Loucy (cell line): Measurements from ENCODE around the gene CENPQ.
A peak's percentile ranks its signal among the peaks of the same experiment; 100 is the strongest.
"Not testable (repeated sequence)": the region's sequence is repeated elsewhere in the genome, so short reads cannot be mapped to it uniquely, and the experiment has no call there.

Experiments used
- H2AFZ ChIP-seq: fragments of 200-600 bp; sonication (generic); 2 replicates; pipeline ENCODE4 v1.6.0; 2016; ENCODE audit warnings: antibody characterized with exemption, mild to moderate bottlenecking, low read length, moderate library complexity
- H3F3A ChIP-seq: fragments of 200-600 bp; 2 replicates; pipeline ENCODE4 v1.6.0; 2016; ENCODE audit warnings: antibody characterized with exemption, low read depth, mild to moderate bottlenecking
- H3K27me3 ChIP-seq: fragments of 200-600 bp; sonication (generic); 2 replicates; pipeline ENCODE4 v1.6.1; 2014; ENCODE audit warnings: low read length, mild to moderate bottlenecking; ENCODE audit not compliant: insufficient read depth, poor library complexity, severe bottlenecking
- H3K36me3 ChIP-seq: fragments of 200-600 bp; sonication (generic); 2 replicates; pipeline ENCODE4 v1.6.1; 2016; ENCODE audit warnings: low read length; ENCODE audit not compliant: insufficient read depth
- H3K4me1 ChIP-seq: fragments of 200-600 bp; sonication (generic); 2 replicates; pipeline ENCODE4 v1.5.1; 2014; ENCODE audit warnings: low read length, mild to moderate bottlenecking; ENCODE audit not compliant: insufficient read depth, poor library complexity, severe bottlenecking
- H3K4me2 ChIP-seq: fragments of 200-600 bp; sonication (generic); 2 replicates; pipeline ENCODE4 v1.6.0; 2014; ENCODE audit warnings: antibody characterized with exemption, low read length, low read depth, mild to moderate bottlenecking; ENCODE audit not compliant: poor library complexity, severe bottlenecking
- H3K4me3 ChIP-seq: fragments of 200-600 bp; sonication (generic); 2 replicates; pipeline ENCODE4 v1.5.1; 2014; ENCODE audit warnings: low read length, mild to moderate bottlenecking, mixed read lengths; ENCODE audit not compliant: poor library complexity, severe bottlenecking
- H3K79me2 ChIP-seq: fragments of 200-600 bp; sonication (generic); 2 replicates; pipeline ENCODE4 v1.6.1; 2014; ENCODE audit warnings: low read length; ENCODE audit not compliant: insufficient read depth
- H3K9ac ChIP-seq: fragments of 200-600 bp; sonication (generic); 2 replicates; pipeline ENCODE4 v1.6.0; 2014; ENCODE audit warnings: mild to moderate bottlenecking, low read depth, low read length, moderate library complexity; ENCODE audit not compliant: poor library complexity, severe bottlenecking
- H3K9me2 ChIP-seq: fragments of 200-600 bp; sonication (generic); replicated peaks from 2 replicates; pipeline ENCODE4 v1.6.1; 2016; ENCODE audit warnings: low read depth, low read length, mixed read lengths
- H3K9me3 ChIP-seq: fragments of 200-600 bp; sonication (generic); 2 replicates; pipeline ENCODE4 v1.6.1; 2014; ENCODE audit warnings: mild to moderate bottlenecking, antibody characterized with exemption, low read length, low read depth; ENCODE audit not compliant: insufficient read depth
- H4K20me1 ChIP-seq: fragments of 200-600 bp; sonication (generic); 2 replicates; pipeline ENCODE4 v1.6.0; 2014; ENCODE audit warnings: antibody characterized with exemption, low read length, mild to moderate bottlenecking; ENCODE audit not compliant: insufficient read depth, poor library complexity, severe bottlenecking
- EZH2phosphoT487 ChIP-seq: fragments of 200-600 bp; IDR thresholded peaks from 2 replicates; pipeline ENCODE4 v1.6.1; 2018; ENCODE audit warnings: antibody characterized with exemption, mild to moderate bottlenecking, moderate library complexity, borderline replicate concordance
- TF ChIP-seq, protein P1 (sequence below): fragments of 200-600 bp; sonication (generic); conservative IDR thresholded peaks from 2 replicates; pipeline ENCODE4 v1.5.1; 2014; ENCODE audit warnings: mild to moderate bottlenecking, antibody characterized with exemption, low read length

CENPQ gene

DNA sequence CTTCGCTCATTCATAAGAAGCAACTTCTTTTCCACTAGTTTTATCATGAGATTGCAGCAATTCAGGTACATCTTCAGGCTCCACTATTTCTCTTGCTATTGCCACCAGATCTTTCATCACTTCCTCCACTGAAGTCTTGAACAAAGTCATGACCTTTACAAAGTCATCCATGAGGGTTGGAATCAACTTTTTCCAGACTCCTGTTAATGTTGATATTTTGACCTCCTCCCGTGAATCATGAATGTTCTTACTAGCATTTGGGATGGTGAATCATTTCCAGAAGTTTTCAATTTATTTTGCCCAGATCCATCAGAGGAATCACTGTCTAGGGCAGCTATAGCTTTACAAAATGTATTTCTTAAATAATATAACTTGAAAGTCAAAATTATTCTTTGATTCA lies 1.5 kb downstream of the CENPQ start:
- H3K4me2 ChIP-seq, result peak overlapping the region; percentile 91
- no peak overlapping the region for H2AFZ ChIP-seq
- no peaks in the 10 kb centered on the region for H3K9me3 ChIP-seq
- peak overlapping the region; percentile 91 for H3K9ac ChIP-seq
- H3K9me2 ChIP-seq, result no peaks in the 10 kb centered on the region
- no peaks in the 10 kb centered on the region for H3K27me3 ChIP-seq
- peaks cover 84% of the 10 kb centered on the region for H3K79me2 ChIP-seq
- peak overlapping the region; percentile 90 for H3K4me3 ChIP-seq
- peaks cover 19% of the 10 kb centered on the region for H4K20me1 ChIP-seq
- H3K4me1 ChIP-seq, result peaks cover 55% of the 10 kb centered on the region
- TF ChIP-seq, protein P1, sequence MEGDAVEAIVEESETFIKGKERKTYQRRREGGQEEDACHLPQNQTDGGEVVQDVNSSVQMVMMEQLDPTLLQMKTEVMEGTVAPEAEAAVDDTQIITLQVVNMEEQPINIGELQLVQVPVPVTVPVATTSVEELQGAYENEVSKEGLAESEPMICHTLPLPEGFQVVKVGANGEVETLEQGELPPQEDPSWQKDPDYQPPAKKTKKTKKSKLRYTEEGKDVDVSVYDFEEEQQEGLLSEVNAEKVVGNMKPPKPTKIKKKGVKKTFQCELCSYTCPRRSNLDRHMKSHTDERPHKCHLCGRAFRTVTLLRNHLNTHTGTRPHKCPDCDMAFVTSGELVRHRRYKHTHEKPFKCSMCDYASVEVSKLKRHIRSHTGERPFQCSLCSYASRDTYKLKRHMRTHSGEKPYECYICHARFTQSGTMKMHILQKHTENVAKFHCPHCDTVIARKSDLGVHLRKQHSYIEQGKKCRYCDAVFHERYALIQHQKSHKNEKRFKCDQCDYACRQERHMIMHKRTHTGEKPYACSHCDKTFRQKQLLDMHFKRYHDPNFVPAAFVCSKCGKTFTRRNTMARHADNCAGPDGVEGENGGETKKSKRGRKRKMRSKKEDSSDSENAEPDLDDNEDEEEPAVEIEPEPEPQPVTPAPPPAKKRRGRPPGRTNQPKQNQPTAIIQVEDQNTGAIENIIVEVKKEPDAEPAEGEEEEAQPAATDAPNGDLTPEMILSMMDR, result no peak
- no peak for TF ChIP-seq EZH2phosphoT487
- no peaks in the 10 kb centered on the region for H3K36me3 ChIP-seq
- no peaks in the 10 kb centered on the region for H3F3A ChIP-seq

DNA sequence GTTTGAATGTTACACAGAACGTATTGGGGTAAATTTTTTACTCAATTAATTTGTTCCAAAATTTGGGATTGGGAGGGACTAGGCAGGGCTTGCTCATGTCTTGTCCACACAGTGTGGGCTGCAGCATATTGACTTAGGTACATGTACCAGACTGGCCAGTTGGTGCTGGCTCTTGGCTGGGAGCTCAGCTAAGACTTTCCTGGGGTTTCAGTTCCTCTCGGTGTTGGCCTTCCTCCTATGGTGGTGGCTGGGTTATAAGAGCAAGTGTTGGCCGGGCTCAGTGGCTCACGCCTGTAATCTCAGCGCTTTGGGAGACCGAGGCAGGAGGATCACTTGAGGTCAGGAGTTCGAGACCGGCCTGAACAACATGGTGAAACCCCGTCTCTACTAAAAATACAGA lies 4.9 kb downstream of the CENPQ start:
- H3F3A ChIP-seq, result no peaks in the 10 kb centered on the region
- H3K27me3 ChIP-seq, result no peaks in the 10 kb centered on the region
- H3K79me2 ChIP-seq, result peaks cover 67% of the 10 kb centered on the region
- peak overlapping the region; percentile 91 for H3K4me2 ChIP-seq
- H4K20me1 ChIP-seq, result peaks cover 19% of the 10 kb centered on the region
- H3K36me3 ChIP-seq, result peaks cover 14% of the 10 kb centered on the region
- H2AFZ ChIP-seq, result no peak overlapping the region
- H3K9me3 ChIP-seq, result no peaks in the 10 kb centered on the region
- no peak overlapping the region for H3K9ac ChIP-seq
- no peaks in the 10 kb centered on the region for H3K9me2 ChIP-seq
- H3K4me1 ChIP-seq, result peaks cover 41% of the 10 kb centered on the region
- peak overlapping the region; percentile 90 for H3K4me3 ChIP-seq
- TF ChIP-seq, protein P1, result no peak
- no peak for TF ChIP-seq EZH2phosphoT487

DNA sequence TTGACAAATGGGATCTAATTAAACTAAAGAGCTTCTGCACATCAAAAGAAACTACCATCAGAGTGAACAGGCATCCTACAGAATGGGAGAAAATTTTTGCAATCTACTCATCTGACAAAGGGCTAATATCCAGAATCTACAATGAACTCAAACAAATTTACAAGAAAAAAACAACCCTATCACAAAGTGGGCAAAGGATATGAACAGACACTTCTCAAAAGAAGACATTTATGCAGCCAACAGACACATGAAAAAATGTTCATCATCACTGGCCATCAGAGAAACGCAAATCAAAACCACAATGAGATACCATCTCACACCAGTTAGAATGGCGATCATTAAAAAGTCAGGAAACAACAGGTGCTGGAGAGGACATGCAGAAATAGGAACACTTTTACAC lies 13.4 kb downstream of the CENPQ start:
- not testable (repeated sequence) for H3K9me3 ChIP-seq, H3K9me2 ChIP-seq, H3K9ac ChIP-seq, H4K20me1 ChIP-seq, H3K4me2 ChIP-seq, H3K4me1 ChIP-seq, H2AFZ ChIP-seq, H3K27me3 ChIP-seq, H3F3A ChIP-seq, H3K4me3 ChIP-seq, H3K79me2 ChIP-seq
- H3K36me3 ChIP-seq, result peaks cover 22% of the 10 kb centered on the region

DNA sequence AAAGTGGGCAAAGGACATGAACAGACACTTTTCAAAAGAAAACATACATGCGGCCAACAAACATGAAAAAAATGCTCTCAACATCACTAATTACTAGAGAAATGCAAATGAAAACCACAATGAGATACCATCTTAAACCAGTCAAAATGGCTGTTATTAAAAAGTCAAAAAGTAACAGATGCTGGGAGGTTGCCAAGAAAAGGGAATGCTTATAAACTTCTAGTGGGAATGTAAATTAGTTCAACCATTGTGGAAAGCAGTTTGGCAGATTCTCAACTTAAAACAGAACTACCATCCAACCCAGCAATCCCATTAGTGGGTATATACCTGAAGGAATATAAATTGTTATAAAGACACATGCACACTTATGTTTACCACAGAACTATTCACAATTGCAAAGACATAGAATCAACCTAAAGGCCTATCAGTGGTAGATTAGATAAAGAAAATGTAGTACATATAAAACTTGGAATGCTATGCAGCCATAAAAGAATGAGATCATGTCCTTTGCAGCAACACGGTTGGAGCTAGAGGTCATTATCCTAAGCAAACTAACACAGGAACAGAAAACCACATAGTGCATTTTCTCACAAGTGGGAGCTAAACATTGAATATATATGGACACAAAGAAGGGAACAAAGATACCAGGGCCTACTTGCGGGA lies 16.3 kb downstream of the CENPQ start:
- no peaks in the 10 kb centered on the region for H3K79me2 ChIP-seq
- H3K36me3 ChIP-seq, result peaks cover 4% of the 10 kb centered on the region; the same call in 1 of the 2 replicates
- H4K20me1 ChIP-seq, result no peaks in the 10 kb centered on the region
- no peak overlapping the region for H3K4me2 ChIP-seq
- no peak overlapping the region for H3K9ac ChIP-seq
- TF ChIP-seq, protein P1, result no peak
- no peak for TF ChIP-seq EZH2phosphoT487
- H3F3A ChIP-seq, result no peaks in the 10 kb centered on the region; the same call in 1 of the 2 replicates
- H2AFZ ChIP-seq, result no peak overlapping the region
- H3K27me3 ChIP-seq, result no peaks in the 10 kb centered on the region
- no peaks in the 10 kb centered on the region for H3K4me1 ChIP-seq
- H3K4me3 ChIP-seq, result no peak overlapping the region
- no peaks in the 10 kb centered on the region for H3K9me2 ChIP-seq
- no peaks in the 10 kb centered on the region for H3K9me3 ChIP-seq

DNA sequence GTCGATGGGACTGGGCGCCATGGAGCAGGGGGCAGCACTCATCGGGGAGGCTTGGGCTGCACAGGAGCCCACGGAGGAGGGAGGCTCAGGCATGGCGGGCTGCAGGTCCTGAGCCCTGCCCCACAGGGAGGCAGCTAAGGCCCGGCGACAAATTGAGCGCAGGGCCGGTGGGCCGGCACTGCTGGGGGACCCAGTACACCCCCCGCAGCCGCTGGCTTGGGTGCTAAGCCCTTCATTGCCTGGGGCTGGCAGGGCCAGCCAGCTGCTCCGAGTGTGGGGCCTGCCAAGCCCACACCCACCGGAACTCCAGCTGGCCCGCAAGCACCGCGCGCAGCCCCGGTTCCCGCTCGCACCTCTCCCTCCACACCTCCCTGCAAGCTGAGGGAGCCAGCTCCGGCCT lies 18.7 kb downstream of the CENPQ start:
- not testable (repeated sequence) for H3K9ac ChIP-seq, H4K20me1 ChIP-seq, H3K9me3 ChIP-seq, H2AFZ ChIP-seq, H3K36me3 ChIP-seq, H3K27me3 ChIP-seq, H3K79me2 ChIP-seq, H3K4me1 ChIP-seq, H3F3A ChIP-seq, H3K4me2 ChIP-seq, H3K4me3 ChIP-seq, H3K9me2 ChIP-seq
